GM12875 (cell line): Measurements from ENCODE around the gene U2AF1L4.

ENCODE experiments used
- H3K4me3 ChIP-seq: one replicate; pipeline ENCODE4 v1.5.1; 2011; ENCODE audit warnings: low read depth, low read length, control low read depth
- TF ChIP-seq, protein P1 (sequence below): IDR thresholded peaks from 2 replicates; pipeline ENCODE4 v1.5.1; 2011; ENCODE audit warnings: low read depth, mild to moderate bottlenecking, control low read depth, inconsistent platforms, low read length, moderate library complexity, borderline replicate concordance; ENCODE audit not compliant: insufficient read depth

U2AF1L4 gene

DNA sequence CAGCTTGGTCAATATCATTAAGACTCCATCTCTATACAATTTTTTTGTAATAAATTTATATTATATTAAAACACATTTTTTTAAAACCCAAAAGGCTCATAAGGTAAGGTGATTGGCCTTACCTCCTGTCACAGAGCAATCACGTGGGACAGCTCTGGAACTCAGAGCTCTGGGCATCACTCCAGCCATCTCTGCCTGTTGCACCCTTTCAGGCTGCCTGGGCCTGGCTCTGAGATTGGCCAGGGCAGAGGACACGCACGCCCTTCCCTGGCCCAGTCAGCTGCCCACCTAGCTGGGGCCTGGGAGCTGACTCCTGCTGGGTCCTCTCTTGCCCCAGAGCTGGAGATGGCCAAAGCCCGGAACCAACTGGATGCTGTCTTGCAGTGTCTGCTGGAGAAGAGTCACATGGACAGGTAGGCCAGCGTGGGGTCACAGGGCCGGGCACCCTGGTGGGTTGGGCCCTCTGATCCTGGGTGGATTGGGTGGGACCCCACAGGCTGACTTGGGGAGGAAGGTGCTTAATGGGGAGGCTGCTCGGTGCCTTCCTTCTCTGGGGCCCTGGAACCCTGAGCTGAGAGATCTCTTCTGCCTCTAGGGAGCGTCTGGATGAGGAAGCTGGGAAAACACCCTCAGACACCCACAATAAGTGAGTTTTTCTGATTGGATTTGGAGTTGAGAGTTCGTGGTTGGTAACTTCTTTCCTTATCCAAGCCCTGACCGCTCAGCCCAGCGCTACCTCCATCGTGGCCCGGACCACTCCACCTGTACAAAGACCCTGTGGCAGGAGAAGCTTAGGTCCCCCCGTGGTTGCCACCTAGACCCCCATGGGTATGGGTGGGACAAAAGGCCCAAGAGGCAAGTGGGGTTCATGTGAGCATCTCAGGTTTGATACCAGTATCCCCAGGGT is 6.9 kb upstream of the U2AF1L4 start:
- no peak overlapping the region for H3K4me3 ChIP-seq
- TF ChIP-seq, protein P1, sequence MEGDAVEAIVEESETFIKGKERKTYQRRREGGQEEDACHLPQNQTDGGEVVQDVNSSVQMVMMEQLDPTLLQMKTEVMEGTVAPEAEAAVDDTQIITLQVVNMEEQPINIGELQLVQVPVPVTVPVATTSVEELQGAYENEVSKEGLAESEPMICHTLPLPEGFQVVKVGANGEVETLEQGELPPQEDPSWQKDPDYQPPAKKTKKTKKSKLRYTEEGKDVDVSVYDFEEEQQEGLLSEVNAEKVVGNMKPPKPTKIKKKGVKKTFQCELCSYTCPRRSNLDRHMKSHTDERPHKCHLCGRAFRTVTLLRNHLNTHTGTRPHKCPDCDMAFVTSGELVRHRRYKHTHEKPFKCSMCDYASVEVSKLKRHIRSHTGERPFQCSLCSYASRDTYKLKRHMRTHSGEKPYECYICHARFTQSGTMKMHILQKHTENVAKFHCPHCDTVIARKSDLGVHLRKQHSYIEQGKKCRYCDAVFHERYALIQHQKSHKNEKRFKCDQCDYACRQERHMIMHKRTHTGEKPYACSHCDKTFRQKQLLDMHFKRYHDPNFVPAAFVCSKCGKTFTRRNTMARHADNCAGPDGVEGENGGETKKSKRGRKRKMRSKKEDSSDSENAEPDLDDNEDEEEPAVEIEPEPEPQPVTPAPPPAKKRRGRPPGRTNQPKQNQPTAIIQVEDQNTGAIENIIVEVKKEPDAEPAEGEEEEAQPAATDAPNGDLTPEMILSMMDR = no peak

DNA sequence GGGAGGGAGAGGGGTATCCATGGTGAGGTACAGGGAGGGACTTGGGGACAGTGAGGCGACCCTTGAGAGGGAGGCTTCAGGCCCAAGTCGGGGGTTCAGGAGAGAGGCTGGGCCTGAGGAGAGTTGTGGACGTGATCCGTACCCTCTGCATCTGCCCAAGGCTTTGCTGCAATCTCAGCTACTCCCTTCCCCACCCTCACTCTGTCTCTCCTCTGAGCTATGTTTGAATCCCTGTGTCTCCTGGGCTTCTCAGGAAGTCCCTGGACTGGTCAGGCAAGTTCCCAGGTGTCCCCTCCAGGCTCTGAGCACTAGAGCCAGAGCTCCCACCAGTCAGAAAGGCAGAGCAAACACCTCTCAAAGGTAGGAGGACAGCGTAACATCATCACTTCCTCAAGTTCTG is 4.9 kb upstream of the U2AF1L4 start:
- H3K4me3 ChIP-seq = no peak overlapping the region
- TF ChIP-seq, protein P1 = no peak

DNA sequence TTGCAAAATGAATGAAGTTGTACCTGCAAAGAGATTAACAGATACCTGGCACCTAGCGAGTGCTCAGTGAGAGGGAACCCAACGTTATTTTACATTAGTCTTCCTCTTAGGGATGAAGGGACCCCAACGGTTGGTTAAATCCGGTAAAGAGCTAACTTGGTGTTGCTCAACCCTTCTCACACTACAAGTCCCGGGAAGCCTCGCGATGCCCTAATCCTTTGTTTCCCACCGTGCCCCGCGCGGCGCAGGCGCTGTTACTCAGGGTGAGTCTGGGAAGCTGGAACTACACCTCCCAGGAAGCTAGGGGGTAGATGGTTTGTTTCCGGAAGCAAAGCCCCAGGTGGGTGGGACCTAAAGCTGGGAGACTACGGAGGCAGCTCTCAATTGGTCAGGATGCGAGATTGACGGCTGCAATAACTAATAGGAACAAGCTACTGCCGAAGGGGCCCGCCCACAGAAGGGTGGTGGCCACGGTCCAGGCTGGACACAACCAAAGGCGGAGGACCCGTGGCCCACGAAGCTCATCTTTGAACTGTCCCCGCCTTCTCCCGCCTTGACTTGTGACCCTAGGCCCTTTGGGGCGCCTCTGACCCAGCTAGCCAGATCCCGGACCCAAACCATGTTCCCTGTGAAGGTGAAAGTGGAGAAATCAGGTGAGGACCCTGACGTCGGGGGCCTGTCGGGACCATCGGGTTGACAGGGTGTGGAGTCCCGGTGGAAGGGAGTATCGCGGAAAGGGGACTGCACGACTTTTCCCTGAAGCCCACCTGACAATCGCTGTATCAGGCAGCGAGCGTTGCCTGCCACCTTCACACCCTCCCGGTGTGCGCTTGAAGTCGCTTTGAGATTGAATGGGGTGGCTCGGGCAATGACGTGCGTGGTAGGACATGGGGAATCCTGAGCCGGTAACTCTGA is 3.1 kb upstream of the U2AF1L4 start, which contains the start of gene LIN37:
Gene LIN37 (plus strand): TSS at position 471 of the 915 bp plus-strand sequence. CDS start 149 bp downstream, at position 620.
- TF ChIP-seq, protein P1 = no peak
- peak within 1 kb of the TSS; percentile 96 for H3K4me3 ChIP-seq

DNA sequence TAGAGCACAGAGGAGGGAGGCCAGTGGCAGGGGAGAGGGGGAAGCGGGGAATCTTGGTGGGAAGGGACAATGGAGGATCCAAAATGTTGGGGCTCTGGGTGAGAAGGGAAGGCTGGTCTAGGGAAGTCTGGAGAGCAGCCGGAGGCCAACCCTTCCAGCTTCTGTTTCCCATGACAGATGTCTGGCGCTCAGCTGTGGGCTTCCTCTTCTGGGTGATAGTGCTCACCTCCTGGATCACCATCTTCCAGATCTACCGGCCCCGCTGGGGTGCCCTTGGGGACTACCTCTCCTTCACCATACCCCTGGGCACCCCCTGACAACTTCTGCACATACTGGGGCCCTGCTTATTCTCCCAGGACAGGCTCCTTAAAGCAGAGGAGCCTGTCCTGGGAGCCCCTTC is 1.3 kb upstream of the U2AF1L4 start:
- TF ChIP-seq, protein P1 = no peak
- no peak overlapping the region for H3K4me3 ChIP-seq

DNA sequence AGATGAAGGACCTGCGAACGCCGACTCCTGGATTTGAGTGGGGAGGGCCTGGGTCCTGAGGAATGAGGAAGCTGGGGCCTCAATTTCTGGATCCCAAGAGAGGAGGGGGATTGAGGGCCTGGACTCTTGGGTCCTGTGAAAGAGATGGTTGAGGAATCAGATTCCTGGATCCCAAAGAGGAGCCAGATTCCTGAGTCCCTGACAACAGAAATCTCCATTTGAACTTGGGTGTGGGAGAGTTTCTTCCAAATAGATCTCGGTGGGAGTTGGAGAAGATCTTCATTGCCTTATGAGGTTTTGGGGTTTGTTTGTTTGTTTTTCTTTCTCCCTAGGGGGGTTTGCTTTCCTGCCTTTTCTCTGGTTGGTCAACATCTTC is 857 bp upstream of the U2AF1L4 start:
- peak overlapping the region; percentile 62 for H3K4me3 ChIP-seq
- TF ChIP-seq, protein P1 = no peak

DNA sequence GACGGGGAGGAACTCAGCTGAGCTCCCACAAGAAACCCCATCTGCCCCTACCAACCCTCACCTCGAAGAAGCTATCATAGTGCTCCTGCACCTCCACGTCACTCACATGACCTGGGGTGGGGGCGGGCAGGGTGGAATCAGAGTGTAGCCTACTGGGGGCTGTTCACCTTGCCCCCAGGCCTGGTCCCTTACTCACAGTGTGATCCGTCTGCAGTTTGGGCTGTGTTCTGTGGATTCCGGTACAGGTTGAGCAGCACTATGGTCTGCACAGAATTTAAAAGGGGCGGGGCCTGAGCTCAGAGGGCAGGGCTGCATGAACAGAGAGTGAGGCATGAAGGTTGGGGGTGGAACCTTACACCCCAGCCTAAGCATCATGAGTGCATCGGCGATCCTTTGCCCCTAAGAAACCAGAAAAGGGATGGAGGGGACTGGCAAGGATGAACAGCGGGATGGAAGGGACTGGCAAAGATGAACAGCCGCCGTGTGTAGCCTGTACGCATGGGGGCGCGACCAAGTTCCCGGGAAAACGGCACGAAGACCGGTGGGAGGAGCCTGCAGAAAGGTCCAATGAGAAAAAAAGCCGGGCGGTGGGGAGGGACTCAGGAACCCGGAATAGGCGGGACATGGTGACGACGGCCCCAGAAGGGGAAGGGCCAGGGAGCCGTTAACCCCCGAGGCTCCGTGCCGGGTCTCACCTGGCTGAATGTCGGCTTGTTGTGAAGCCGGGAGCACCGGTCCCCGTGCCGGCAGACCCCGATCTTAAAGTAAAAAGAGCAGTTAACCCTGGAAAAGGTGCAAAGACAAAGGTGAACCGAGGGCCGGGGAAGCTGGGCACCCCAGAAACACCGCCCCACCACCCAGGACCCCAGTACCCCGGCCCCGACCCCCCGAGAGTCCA is 539 bp downstream of the U2AF1L4 start:
- TF ChIP-seq, protein P1 = 0 out of 2 replicates have a peak, but pooled peaks have one; percentile 2
- peak overlapping the region; percentile 60 for H3K4me3 ChIP-seq
